GM23248 (cell line): ENCODE data around the gene SMTNL2.

ENCODE experiments used
- EZH2 ChIP-seq: fragments of 200-600 bp; sonication (generic); IDR thresholded peaks from 2 replicates; pipeline ENCODE4 v1.6.1; 2018; ENCODE audit warnings: antibody characterized with exemption, mild to moderate bottlenecking; ENCODE audit not compliant: insufficient read depth, poor library complexity, severe bottlenecking
- EZH2phosphoT487 ChIP-seq: fragments of 200-600 bp; sonication (generic); IDR thresholded peaks from 2 replicates; pipeline ENCODE4 v1.6.1; 2018; ENCODE audit warnings: antibody characterized with exemption, moderate library complexity, mild to moderate bottlenecking, low read depth; ENCODE audit not compliant: insufficient read depth

DNA sequence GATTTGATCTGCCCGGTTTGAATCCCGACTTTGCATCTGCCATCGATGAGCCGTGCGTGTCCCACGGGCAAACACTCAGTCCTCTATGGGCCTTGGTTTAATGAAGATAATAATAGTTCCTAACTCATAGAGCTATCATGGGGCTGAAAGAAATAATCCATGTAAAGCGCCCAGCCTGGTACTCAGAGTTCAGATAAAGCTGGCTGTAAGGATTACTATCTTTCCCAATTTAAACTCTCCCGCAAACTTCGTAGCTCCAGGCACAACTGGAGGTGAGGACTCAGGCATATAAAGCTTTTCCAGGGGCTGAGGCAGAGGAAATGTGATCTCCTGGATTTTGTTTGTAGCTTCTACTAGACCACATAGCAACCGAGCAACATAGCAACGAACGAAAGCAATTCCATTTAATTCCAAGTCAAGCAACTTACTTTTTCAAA lies 40.9 kb downstream of the SMTNL2 start:
- TF ChIP-seq EZH2 (no peak), EZH2phosphoT487 (no peak)
